GM12874 (cell line): ENCODE results near the gene NANS.

Source experiments
- TF ChIP-seq, protein P1 (sequence below): IDR thresholded peaks from 2 replicates; pipeline ENCODE4 v1.5.1; 2011; ENCODE audit warnings: low read depth, mild to moderate bottlenecking, control low read depth, low read length, moderate library complexity; ENCODE audit not compliant: insufficient read depth

The NANS gene

DNA sequence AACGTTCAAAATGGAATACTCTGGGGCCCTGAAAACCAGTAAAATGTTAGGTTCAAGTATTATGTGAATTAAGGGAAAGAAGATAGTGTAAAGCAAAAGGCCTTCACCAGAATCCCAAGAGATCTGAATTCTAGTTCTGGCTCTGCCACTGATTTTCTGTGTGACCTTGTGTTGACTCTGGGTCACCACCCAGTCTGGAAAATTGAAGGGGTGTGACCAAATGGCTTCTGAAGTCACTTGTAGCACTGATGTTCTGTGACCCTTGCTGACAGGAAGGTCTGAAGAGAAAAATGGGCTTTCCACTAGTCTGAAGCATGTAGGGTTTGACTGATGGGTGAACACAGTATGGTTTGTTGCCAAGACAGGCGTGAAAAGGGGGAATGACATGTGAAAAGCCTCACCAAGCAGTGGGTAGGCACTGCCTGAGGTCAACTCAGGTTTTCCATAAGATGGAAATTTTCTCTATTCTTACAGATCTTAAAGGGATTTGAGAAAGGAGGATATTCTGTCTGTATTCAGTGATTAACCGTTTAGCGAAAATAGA, 40.3 kb upstream of the NANS start:
- TF ChIP-seq, protein P1, sequence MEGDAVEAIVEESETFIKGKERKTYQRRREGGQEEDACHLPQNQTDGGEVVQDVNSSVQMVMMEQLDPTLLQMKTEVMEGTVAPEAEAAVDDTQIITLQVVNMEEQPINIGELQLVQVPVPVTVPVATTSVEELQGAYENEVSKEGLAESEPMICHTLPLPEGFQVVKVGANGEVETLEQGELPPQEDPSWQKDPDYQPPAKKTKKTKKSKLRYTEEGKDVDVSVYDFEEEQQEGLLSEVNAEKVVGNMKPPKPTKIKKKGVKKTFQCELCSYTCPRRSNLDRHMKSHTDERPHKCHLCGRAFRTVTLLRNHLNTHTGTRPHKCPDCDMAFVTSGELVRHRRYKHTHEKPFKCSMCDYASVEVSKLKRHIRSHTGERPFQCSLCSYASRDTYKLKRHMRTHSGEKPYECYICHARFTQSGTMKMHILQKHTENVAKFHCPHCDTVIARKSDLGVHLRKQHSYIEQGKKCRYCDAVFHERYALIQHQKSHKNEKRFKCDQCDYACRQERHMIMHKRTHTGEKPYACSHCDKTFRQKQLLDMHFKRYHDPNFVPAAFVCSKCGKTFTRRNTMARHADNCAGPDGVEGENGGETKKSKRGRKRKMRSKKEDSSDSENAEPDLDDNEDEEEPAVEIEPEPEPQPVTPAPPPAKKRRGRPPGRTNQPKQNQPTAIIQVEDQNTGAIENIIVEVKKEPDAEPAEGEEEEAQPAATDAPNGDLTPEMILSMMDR = no peak

- TF ChIP-seq, protein P1 = no peak
Observed at GRCh38 chr9:98017306-98017705, 39.2 kb upstream of the NANS start.

- TF ChIP-seq, protein P1 = no peak
Observed at GRCh38 chr9:98018347-98018746, 38.2 kb upstream of the NANS start.

- TF ChIP-seq, protein P1 = no peak
Observed at GRCh38 chr9:98019098-98019497, 37.4 kb upstream of the NANS start.

- TF ChIP-seq, protein P1 = no peak
Observed at GRCh38 chr9:98020476-98021145, 35.9 kb upstream of the NANS start.

DNA sequence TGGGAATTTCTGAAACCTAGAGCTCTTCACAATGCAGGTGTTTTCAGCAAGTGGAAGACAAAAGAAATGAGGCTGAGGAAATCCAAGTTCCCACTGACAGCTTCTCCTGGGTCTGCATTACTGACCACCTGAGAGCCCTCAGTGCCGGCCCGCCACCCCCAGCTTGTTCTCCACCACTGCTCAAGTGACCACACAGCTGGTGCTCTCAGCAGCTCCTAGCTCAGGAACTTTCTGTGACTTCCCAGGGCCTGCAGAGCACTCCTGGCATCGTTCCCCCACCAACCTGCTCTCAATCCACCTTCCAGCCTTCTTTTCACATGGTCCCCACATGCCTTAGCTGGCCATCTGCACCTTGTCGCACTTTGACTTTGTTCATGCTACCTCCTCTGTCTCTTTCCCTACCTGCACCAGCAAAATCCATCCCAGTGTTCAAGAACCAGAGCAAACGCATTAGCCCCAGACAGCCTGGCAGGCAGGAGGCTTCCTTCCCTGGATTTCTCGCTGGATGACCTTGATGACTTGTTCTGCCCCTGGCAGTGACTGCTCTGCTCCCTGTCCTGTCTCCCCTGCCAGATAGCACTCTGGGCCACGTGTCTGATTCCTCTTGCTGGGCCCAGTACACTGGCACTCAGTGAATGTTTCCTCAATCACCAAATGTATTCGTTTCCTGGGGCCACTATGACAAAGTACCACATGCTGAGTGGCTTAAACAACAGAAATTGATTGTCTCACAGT, 35.1 kb upstream of the NANS start:
- TF ChIP-seq, protein P1 = no peak

DNA sequence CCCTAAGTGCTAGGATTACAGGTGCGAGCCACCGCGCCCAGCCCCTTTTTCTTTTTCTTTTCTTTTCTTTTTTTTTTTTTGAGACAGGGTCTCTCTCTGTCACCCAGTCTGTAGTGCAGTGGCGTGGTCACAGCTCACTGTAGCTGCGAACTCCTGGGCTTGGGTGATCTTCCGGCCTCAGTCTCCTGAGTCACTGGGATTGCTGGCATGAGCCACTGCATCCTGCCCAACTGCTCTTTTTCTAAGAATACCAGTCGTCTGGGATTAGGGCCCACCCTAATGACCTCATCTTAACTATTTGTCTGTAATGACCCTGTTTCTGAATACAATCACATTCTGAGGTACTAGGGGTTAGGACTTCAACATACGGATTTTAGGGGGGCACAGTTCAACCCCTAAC, 34.1 kb upstream of the NANS start:
- TF ChIP-seq, protein P1 = no peak
